H1 (cell line): Measurements from ENCODE around the gene C1QL1. TPM values are rescaled to one million over a fixed set of nuclear protein-coding genes. Genes with fewer than 3 reads are reported as not detected.

Source experiments
- ASH2L ChIP-seq: fragments of 200-600, 300-600 bp; sonication (generic); IDR thresholded peaks from one replicate; pipeline ENCODE4 v1.7.1; 2017; ENCODE audit warnings: low read length
- BACH1 ChIP-seq: IDR thresholded peaks from 2 replicates; pipeline ENCODE4 v1.6.1; 2012; ENCODE audit warnings: low read length, improper control_type of control experiment
- CHD7 ChIP-seq: fragments of 300-600 bp; sonication (generic); IDR thresholded peaks from 2 replicates; pipeline ENCODE4 v1.7.1; 2012; ENCODE audit warnings: low read length, moderate library complexity, mild to moderate bottlenecking, inconsistent platforms; ENCODE audit not compliant: insufficient replicate concordance
- CTBP2 ChIP-seq: IDR thresholded peaks from 2 replicates; pipeline ENCODE4 v1.7.0; 2011; ENCODE audit warnings: borderline replicate concordance, mild to moderate bottlenecking, moderate library complexity, mixed read lengths, low read length; ENCODE audit not compliant: insufficient read depth, insufficient read length
- NANOG ChIP-seq: IDR thresholded peaks from 2 replicates; pipeline ENCODE4 v1.6.1; 2011; ENCODE audit warnings: low read length, low read depth, mild to moderate bottlenecking, inconsistent platforms; ENCODE audit not compliant: insufficient read depth, poor library complexity, severe bottlenecking
- POLR2A ChIP-seq, 2 experiments: IDR thresholded peaks; 1 replicate in 1 of 2; 2 replicates in 1 of 2; pipeline ENCODE4 v1.6.1; 2011; ENCODE audit warnings: low read depth in 2 of 2, low read length in 2 of 2, mild to moderate bottlenecking in 2 of 2; ENCODE audit errors: control extremely low read depth in 1 of 2
- RXRA ChIP-seq: IDR thresholded peaks from 2 replicates; pipeline ENCODE4 v1.6.1; 2011; ENCODE audit warnings: low read depth, mild to moderate bottlenecking, low read length, moderate library complexity; ENCODE audit not compliant: insufficient read depth
- SAP30 ChIP-seq: fragments of 300-600 bp; sonication (generic); IDR thresholded peaks from 2 replicates; pipeline ENCODE4 v1.7.1; 2012; ENCODE audit warnings: low read length, moderate library complexity, mild to moderate bottlenecking, inconsistent platforms; ENCODE audit not compliant: insufficient read depth, insufficient replicate concordance
- TAF1 ChIP-seq: IDR thresholded peaks from 2 replicates; pipeline ENCODE4 v1.6.1; 2011; ENCODE audit warnings: mild to moderate bottlenecking, low read depth, low read length
- polyA plus RNA-seq, 7 experiments: library from polyadenylated mRNA; depleted of rRNA in 3 of 7; stranded (reverse) in 5 of 7; unstranded in 2 of 7; fragments of >200 nt in 5 of 7; fragments of 200-250 nt in 2 of 7; gene quantifications; 1 replicate in 5 of 7; 2 replicates in 1 of 7; 4 replicates in 1 of 7; pipeline versions ENCODE4 v1.2.1 to v1.2.3, GENCODE V29; 2011 to 2013; ENCODE audit warnings: missing spikeins in 2 of 7, mixed read lengths in 2 of 7
- total RNA-seq: library from RNA; stranded (reverse); fragmentation: NEBNext Ultra II Directional; extraction: Animal tissue kit (Norgen Biotek cat#: 25700); gene quantifications from 2 replicates; pipeline ENCODE4 v1.2.1, GENCODE V29; 2021

The C1QL1 gene
- total and polyA plus RNA-seq, 2 of the 8 experiments (the other 6 are each of a cell fraction or from before 2014, with no cell fraction given): 7.6 to 10.5 TPM

GRCh38 chr17:44990994-44991393 is 22.9 kb upstream of the C1QL1 start (continued):
- TF ChIP-seq CHD7: no peak
- no peak for TF ChIP-seq POLR2A (IDR thresholded peaks at IDR 0.05; ENCODE audit: control extremely low read depth in 1 of 2, low read depth in 2 of 2, low read length in 2 of 2)
- TF ChIP-seq SAP30: no peak
- no peak for TF ChIP-seq NANOG
- no peak for TF ChIP-seq TAF1
- TF ChIP-seq ASH2L: no peak
- no peak for TF ChIP-seq CTBP2
- TF ChIP-seq RXRA: no peak
- no peak for TF ChIP-seq BACH1
